ENCODE measurements around the gene BEST2. TPM values are rescaled to one million over a fixed set of nuclear protein-coding genes. Genes with fewer than 3 reads are reported as not detected.

The BEST2 gene
- total RNA-seq, 1 experiment from 2014 or later = 0.10 TPM

DNA sequence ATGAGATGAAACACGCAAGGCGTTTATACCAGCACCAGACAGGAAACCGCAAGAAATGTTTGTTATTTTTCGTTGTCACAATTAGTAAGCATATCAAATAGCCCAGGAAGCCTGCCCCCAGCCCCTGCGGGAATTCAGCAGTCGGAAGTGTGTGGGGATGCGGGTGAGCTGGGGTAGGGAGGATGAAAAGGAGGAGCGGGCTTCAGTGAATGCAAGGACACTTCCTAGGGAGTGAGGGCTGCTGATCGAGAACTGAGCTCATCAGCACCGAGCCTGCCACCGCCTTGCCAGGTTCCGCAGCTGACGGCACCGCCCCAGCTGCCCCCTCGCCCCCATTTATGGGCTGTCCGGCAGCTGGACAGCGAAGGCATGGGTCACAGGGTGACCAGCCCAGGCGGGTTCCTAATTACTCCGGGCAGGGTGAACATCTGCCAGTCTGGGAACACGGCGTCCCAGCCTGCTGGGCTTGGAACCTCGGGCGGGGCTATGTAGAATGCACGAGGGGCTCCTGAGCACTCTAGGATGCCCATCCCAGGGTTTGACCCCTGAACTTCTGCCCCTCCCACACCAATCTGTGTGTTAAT lies 1.6 kb upstream of the BEST2 start:
- Histone ChIP-seq H3K27me3 (ENCODE audit: insufficient read depth, low read length) (no peaks in the 10 kb centered on the region), H4K20me1 (ENCODE audit: insufficient read depth) (no peaks in the 10 kb centered on the region), H3K79me2 (ENCODE audit: insufficient read depth, low read length) (no peaks in the 10 kb centered on the region), H3K27ac (ENCODE audit: low read depth, low read length) (no peak overlapping the region), H3K36me3 (ENCODE audit: control insufficient read depth in 1 of 2, insufficient read depth in 2 of 2, low read length in 2 of 2) (peaks cover 3 to 22% of the 10 kb centered on the region in 2 experiments; a peak in 3 of 4 replicates), H3K9me2 (ENCODE audit: insufficient read depth) (no peaks in the 10 kb centered on the region), H3K9ac (ENCODE audit: low read length) (no peak overlapping the region), H3K4me2 (ENCODE audit: low read length) (no peak overlapping the region), H3K9me3 (ENCODE audit: control insufficient read depth in 1 of 2, insufficient read depth in 1 of 2, low read depth in 1 of 2, low read length in 2 of 2) (no peaks in the 10 kb centered on the region), H3K4me1 (ENCODE audit: control insufficient read depth in 1 of 2, insufficient read depth in 2 of 2, low read length in 2 of 2) (no peaks in the 10 kb centered on the region), H3K4me3 (replicated peaks in 1 of 2; ENCODE audit: low read depth in 1 of 2, low read length in 2 of 2) (no peak overlapping the region), H2AFZ (ENCODE audit: low read depth, low read length, poor library complexity, severe bottlenecking) (no peak overlapping the region)
- intact Hi-C loops (cut with micrococcal nuclease) = no loop called here
- ATAC-seq (no peak), DNase-seq (ENCODE audit: low read depth, low spot score) (no peak)
- CTCF ChIA-PET = no interaction called here
- POLR2A ChIA-PET = no interaction called here
- RAD21 ChIA-PET (ENCODE audit: low non-redundant PET in 1 of 2, low total read pairs in 2 of 2, uncharacterized antibody in 2 of 2, unreplicated experiment in 2 of 2) = no interaction called here
- TF ChIP-seq, protein P1, sequence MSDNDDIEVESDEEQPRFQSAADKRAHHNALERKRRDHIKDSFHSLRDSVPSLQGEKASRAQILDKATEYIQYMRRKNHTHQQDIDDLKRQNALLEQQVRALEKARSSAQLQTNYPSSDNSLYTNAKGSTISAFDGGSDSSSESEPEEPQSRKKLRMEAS (IDR thresholded peaks at IDR 0.05) = no peak
- TF ChIP-seq EZH2phosphoT487 (IDR thresholded peaks at IDR 0.05; ENCODE audit: borderline replicate concordance) = no peak
- no peak for TF ChIP-seq EZH2 (IDR thresholded peaks at IDR 0.05)
- TF ChIP-seq SRF (IDR thresholded peaks at IDR 0.05; ENCODE audit: low read depth) = no peak
- no peak for TF ChIP-seq EGR1 (IDR thresholded peaks at IDR 0.05; ENCODE audit: low read depth)
- TF ChIP-seq, protein P2, sequence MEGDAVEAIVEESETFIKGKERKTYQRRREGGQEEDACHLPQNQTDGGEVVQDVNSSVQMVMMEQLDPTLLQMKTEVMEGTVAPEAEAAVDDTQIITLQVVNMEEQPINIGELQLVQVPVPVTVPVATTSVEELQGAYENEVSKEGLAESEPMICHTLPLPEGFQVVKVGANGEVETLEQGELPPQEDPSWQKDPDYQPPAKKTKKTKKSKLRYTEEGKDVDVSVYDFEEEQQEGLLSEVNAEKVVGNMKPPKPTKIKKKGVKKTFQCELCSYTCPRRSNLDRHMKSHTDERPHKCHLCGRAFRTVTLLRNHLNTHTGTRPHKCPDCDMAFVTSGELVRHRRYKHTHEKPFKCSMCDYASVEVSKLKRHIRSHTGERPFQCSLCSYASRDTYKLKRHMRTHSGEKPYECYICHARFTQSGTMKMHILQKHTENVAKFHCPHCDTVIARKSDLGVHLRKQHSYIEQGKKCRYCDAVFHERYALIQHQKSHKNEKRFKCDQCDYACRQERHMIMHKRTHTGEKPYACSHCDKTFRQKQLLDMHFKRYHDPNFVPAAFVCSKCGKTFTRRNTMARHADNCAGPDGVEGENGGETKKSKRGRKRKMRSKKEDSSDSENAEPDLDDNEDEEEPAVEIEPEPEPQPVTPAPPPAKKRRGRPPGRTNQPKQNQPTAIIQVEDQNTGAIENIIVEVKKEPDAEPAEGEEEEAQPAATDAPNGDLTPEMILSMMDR (IDR thresholded peaks at IDR 0.05 in 2 of 3, conservative IDR thresholded peaks at IDR 0.05 in 1 of 3; ENCODE audit: borderline replicate concordance in 1 of 3, insufficient read depth in 1 of 3, low read depth in 2 of 3, low read length in 2 of 3) = no peak
- BruUV-seq (replicated peaks) = no TSS peak

DNA sequence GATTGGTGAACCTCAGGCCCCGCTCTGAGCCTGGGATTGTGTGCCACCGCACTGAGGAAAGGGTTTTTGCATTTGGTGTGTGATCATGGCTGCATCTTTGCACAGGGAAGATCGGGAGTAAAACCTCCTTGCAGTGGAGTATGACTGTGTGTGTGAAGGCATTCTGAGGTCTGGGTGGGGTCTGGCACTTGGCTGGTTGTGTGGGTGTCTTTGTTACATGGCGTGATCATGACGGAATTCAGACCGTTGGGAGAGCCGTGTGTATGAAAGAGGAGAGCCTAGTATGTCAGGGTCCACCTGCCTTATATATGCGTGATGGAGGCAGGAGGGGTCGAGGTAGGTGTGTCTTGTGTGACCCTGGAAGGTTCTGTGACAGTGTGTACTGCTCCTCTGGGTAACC lies 740 bp upstream of the BEST2 start:
- Histone ChIP-seq H3K9me2 (ENCODE audit: insufficient read depth) (no peaks in the 10 kb centered on the region), H3K36me3 (ENCODE audit: control insufficient read depth in 1 of 2, insufficient read depth in 2 of 2, low read length in 2 of 2) (peaks cover 1 to 18% of the 10 kb centered on the region in 2 experiments; a peak in 3 of 4 replicates), H3K4me1 (ENCODE audit: control insufficient read depth in 1 of 2, insufficient read depth in 2 of 2, low read length in 2 of 2) (no peaks in the 10 kb centered on the region), H4K20me1 (ENCODE audit: insufficient read depth) (no peaks in the 10 kb centered on the region), H3K9ac (ENCODE audit: low read length) (no peak overlapping the region), H3K27me3 (ENCODE audit: insufficient read depth, low read length) (no peaks in the 10 kb centered on the region), H3K4me3 (replicated peaks in 1 of 2; ENCODE audit: low read depth in 1 of 2, low read length in 2 of 2) (no peak overlapping the region), H2AFZ (ENCODE audit: low read depth, low read length, poor library complexity, severe bottlenecking) (no peak overlapping the region), H3K27ac (ENCODE audit: low read depth, low read length) (no peak overlapping the region), H3K4me2 (ENCODE audit: low read length) (no peak overlapping the region), H3K9me3 (ENCODE audit: control insufficient read depth in 1 of 2, insufficient read depth in 1 of 2, low read depth in 1 of 2, low read length in 2 of 2) (no peaks in the 10 kb centered on the region), H3K79me2 (ENCODE audit: insufficient read depth, low read length) (no peaks in the 10 kb centered on the region)
- ATAC-seq (no peak), DNase-seq (ENCODE audit: low read depth, low spot score) (no peak)
- ChIA-PET CTCF (interaction anchor here (1.5 kb wide), 1 partner anchor 10 kb away, joined by 4 read pairs; no protein-coding TSS in a partner anchor), RAD21 (ENCODE audit: low non-redundant PET in 1 of 2, low total read pairs in 2 of 2, uncharacterized antibody in 2 of 2, unreplicated experiment in 2 of 2) (no interaction called here), POLR2A (no interaction called here)
- TF ChIP-seq ELF1 (IDR thresholded peaks at IDR 0.05; ENCODE audit: borderline replicate concordance, low read depth) (no peak), YY1 (IDR thresholded peaks at IDR 0.05; ENCODE audit: extremely low read depth, insufficient replicate concordance, low read depth, low read length) (no peak), EZH2 (IDR thresholded peaks at IDR 0.05) (no peak), ZNF274 (IDR thresholded peaks at IDR 0.05; ENCODE audit: low read depth, low read length) (no peak), TCF7L2 (IDR thresholded peaks at IDR 0.05; ENCODE audit: borderline replicate concordance, extremely low read depth, insufficient read depth, insufficient read length) (no peak), FOSL1 (IDR thresholded peaks at IDR 0.05; ENCODE audit: low read depth) (no peak), POLR2A (IDR thresholded peaks at IDR 0.05; ENCODE audit: borderline replicate concordance, extremely low read depth, insufficient read depth, insufficient read length) (no peak), JUND (IDR thresholded peaks at IDR 0.05) (no peak), EGR1 (IDR thresholded peaks at IDR 0.05; ENCODE audit: low read depth) (no peak)
- TF ChIP-seq, protein P3, sequence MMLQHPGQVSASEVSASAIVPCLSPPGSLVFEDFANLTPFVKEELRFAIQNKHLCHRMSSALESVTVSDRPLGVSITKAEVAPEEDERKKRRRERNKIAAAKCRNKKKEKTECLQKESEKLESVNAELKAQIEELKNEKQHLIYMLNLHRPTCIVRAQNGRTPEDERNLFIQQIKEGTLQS (IDR thresholded peaks at IDR 0.05) = no peak
- intact Hi-C loops (cut with micrococcal nuclease) = no loop called here
- BruUV-seq (replicated peaks) = no TSS peak

All from HCT116 (cell line).